ENCODE data around the gene GGCX.

DNA sequence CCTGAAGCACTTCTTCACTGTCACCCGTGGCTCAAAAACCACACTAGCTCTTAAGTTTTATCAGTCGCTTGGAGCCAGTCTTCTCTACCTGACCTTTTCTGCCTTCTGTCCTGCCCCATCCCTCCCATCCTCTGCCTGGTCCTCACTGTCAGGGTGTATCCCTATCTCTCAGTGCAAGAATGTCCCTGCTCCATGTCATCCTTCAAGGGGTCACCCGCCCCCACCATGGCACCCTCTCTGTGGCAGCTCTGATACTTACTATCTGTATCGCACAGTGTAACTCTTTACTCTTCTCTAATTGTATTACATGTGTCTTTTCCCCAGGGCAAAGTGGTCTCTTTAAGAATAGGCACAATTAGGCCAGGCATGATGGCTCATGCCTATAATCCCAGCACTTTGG is 27.4 kb upstream of the GGCX start:
- no peak for TF ChIP-seq EP300 (IDR thresholded peaks at IDR 0.05; ENCODE audit: low read depth)
- TF ChIP-seq, protein P1, sequence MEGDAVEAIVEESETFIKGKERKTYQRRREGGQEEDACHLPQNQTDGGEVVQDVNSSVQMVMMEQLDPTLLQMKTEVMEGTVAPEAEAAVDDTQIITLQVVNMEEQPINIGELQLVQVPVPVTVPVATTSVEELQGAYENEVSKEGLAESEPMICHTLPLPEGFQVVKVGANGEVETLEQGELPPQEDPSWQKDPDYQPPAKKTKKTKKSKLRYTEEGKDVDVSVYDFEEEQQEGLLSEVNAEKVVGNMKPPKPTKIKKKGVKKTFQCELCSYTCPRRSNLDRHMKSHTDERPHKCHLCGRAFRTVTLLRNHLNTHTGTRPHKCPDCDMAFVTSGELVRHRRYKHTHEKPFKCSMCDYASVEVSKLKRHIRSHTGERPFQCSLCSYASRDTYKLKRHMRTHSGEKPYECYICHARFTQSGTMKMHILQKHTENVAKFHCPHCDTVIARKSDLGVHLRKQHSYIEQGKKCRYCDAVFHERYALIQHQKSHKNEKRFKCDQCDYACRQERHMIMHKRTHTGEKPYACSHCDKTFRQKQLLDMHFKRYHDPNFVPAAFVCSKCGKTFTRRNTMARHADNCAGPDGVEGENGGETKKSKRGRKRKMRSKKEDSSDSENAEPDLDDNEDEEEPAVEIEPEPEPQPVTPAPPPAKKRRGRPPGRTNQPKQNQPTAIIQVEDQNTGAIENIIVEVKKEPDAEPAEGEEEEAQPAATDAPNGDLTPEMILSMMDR (IDR thresholded peaks at IDR 0.05) = no peak
